ENCODE measurements around the gene PON2. TPM values are rescaled to one million over a fixed set of nuclear protein-coding genes. Genes with fewer than 3 reads are reported as not detected.

The PON2 gene
- total RNA-seq, 1 experiment from 2014 or later = 21.4 TPM

DNA sequence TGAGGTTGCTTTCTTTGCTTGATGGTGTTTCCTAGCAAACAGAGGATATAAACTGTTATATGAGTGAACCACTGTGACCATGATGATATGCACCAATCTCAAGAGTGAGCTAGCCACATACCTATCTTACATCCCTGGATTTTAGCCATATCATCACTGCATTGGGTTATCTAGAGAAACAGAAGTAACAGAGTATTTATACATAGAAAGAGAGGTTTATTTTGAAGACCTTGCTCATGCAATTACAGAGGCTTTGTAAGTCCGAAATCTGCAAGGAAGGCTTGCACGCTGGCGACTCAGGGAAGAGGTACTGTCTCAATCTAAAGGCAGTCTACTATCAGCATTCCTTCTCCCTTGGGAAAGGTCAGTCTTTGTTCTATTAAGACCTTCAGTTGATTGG lies 11.8 kb upstream of the PON2 start:
- H3K9me3 Mint-ChIP-seq = no peaks in the 10 kb centered on the region
- H3K27me3 Mint-ChIP-seq (ENCODE audit: low read depth) = no peaks in the 10 kb centered on the region
- H3K4me1 Mint-ChIP-seq = no peaks in the 10 kb centered on the region
- CTCF ChIA-PET = no interaction called here
- POLR2A ChIA-PET = no interaction called here
- DNase-seq (ENCODE audit: low spot score) (no peak), ATAC-seq (no peak)
- H3K27ac Mint-ChIP-seq = no peak overlapping the region
- H3K36me3 Mint-ChIP-seq = no peaks in the 10 kb centered on the region
- no peak for TF ChIP-seq ZBTB43 (CRISPR knock-in tag; IDR thresholded peaks at IDR 0.05)
- no peak overlapping the region for H3K4me3 Mint-ChIP-seq

DNA sequence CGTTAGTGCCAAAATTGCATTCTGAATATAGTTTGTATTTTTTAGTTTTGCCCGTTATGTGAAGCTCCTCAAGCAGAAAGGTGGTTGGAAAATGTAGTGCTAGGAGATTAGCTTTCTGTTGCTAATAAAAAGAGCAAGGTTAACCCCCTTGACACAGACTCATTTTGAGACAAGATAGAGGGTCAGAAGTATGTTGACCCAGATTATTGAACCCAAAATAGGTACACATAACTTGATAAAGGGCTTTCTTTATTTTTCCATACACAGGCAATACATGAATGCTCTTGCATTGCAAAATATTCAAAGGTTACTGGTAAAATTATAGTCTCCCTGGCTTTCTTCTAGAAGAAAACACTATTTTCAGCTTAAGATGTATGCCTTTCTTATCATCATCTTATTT lies 10.0 kb upstream of the PON2 start:
- CTCF ChIA-PET = no interaction called here
- no peak overlapping the region for H3K4me3 Mint-ChIP-seq
- POLR2A ChIA-PET = no interaction called here
- ATAC-seq (no peak), DNase-seq (ENCODE audit: low spot score) (no peak)
- H3K4me1 Mint-ChIP-seq = no peaks in the 10 kb centered on the region
- H3K36me3 Mint-ChIP-seq = no peaks in the 10 kb centered on the region
- H3K27me3 Mint-ChIP-seq (ENCODE audit: low read depth) = no peaks in the 10 kb centered on the region
- H3K9me3 Mint-ChIP-seq = no peaks in the 10 kb centered on the region
- H3K27ac Mint-ChIP-seq = no peak overlapping the region
- TF ChIP-seq ESRRA (CRISPR knock-in tag; IDR thresholded peaks at IDR 0.05; ENCODE audit: borderline replicate concordance) (no peak), TP53 (CRISPR knock-in tag; IDR thresholded peaks at IDR 0.05) (no peak), NR2C2 (CRISPR knock-in tag; IDR thresholded peaks at IDR 0.05) (no peak), RELA (CRISPR knock-in tag; IDR thresholded peaks at IDR 0.05; ENCODE audit: borderline replicate concordance) (no peak), NFATC4 (CRISPR knock-in tag; IDR thresholded peaks at IDR 0.05) (no peak), MYBL2 (CRISPR knock-in tag; IDR thresholded peaks at IDR 0.05) (no peak), FOXK1 (CRISPR knock-in tag; IDR thresholded peaks at IDR 0.05) (no peak), HMGXB4 (CRISPR knock-in tag; IDR thresholded peaks at IDR 0.05) (no peak), TCF7 (CRISPR knock-in tag; IDR thresholded peaks at IDR 0.05; ENCODE audit: low read depth) (no peak), ZNF396 (CRISPR knock-in tag; IDR thresholded peaks at IDR 0.05; ENCODE audit: borderline replicate concordance) (no peak), GRHL2 (CRISPR knock-in tag; IDR thresholded peaks at IDR 0.05; ENCODE audit: insufficient replicate concordance, severe bottlenecking) (no peak), ZNF232 (CRISPR knock-in tag; IDR thresholded peaks at IDR 0.05) (no peak)
- TF ChIP-seq, protein P1, sequence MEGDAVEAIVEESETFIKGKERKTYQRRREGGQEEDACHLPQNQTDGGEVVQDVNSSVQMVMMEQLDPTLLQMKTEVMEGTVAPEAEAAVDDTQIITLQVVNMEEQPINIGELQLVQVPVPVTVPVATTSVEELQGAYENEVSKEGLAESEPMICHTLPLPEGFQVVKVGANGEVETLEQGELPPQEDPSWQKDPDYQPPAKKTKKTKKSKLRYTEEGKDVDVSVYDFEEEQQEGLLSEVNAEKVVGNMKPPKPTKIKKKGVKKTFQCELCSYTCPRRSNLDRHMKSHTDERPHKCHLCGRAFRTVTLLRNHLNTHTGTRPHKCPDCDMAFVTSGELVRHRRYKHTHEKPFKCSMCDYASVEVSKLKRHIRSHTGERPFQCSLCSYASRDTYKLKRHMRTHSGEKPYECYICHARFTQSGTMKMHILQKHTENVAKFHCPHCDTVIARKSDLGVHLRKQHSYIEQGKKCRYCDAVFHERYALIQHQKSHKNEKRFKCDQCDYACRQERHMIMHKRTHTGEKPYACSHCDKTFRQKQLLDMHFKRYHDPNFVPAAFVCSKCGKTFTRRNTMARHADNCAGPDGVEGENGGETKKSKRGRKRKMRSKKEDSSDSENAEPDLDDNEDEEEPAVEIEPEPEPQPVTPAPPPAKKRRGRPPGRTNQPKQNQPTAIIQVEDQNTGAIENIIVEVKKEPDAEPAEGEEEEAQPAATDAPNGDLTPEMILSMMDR (IDR thresholded peaks at IDR 0.05) = no peak
- TF ChIP-seq, protein P2, sequence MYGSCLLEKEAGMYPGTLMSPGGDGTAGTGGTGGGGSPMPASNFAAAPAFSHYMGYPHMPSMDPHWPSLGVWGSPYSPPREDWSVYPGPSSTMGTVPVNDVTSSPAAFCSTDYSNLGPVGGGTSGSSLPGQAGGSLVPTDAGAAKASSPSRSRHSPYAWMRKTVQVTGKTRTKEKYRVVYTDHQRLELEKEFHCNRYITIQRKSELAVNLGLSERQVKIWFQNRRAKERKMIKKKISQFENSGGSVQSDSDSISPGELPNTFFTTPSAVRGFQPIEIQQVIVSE (CRISPR knock-in tag; IDR thresholded peaks at IDR 0.05; ENCODE audit: borderline replicate concordance) = no peak
- TF ChIP-seq, protein P3, sequence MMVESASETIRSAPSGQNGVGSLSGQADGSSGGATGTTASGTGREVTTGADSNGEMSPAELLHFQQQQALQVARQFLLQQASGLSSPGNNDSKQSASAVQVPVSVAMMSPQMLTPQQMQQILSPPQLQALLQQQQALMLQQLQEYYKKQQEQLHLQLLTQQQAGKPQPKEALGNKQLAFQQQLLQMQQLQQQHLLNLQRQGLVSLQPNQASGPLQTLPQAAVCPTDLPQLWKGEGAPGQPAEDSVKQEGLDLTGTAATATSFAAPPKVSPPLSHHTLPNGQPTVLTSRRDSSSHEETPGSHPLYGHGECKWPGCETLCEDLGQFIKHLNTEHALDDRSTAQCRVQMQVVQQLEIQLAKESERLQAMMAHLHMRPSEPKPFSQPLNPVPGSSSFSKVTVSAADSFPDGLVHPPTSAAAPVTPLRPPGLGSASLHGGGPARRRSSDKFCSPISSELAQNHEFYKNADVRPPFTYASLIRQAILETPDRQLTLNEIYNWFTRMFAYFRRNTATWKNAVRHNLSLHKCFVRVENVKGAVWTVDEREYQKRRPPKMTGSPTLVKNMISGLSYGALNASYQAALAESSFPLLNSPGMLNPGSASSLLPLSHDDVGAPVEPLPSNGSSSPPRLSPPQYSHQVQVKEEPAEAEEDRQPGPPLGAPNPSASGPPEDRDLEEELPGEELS (CRISPR knock-in tag; IDR thresholded peaks at IDR 0.05) = no peak
- TF ChIP-seq, protein P4, sequence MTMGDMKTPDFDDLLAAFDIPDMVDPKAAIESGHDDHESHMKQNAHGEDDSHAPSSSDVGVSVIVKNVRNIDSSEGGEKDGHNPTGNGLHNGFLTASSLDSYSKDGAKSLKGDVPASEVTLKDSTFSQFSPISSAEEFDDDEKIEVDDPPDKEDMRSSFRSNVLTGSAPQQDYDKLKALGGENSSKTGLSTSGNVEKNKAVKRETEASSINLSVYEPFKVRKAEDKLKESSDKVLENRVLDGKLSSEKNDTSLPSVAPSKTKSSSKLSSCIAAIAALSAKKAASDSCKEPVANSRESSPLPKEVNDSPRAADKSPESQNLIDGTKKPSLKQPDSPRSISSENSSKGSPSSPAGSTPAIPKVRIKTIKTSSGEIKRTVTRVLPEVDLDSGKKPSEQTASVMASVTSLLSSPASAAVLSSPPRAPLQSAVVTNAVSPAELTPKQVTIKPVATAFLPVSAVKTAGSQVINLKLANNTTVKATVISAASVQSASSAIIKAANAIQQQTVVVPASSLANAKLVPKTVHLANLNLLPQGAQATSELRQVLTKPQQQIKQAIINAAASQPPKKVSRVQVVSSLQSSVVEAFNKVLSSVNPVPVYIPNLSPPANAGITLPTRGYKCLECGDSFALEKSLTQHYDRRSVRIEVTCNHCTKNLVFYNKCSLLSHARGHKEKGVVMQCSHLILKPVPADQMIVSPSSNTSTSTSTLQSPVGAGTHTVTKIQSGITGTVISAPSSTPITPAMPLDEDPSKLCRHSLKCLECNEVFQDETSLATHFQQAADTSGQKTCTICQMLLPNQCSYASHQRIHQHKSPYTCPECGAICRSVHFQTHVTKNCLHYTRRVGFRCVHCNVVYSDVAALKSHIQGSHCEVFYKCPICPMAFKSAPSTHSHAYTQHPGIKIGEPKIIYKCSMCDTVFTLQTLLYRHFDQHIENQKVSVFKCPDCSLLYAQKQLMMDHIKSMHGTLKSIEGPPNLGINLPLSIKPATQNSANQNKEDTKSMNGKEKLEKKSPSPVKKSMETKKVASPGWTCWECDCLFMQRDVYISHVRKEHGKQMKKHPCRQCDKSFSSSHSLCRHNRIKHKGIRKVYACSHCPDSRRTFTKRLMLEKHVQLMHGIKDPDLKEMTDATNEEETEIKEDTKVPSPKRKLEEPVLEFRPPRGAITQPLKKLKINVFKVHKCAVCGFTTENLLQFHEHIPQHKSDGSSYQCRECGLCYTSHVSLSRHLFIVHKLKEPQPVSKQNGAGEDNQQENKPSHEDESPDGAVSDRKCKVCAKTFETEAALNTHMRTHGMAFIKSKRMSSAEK (CRISPR knock-in tag; IDR thresholded peaks at IDR 0.05; ENCODE audit: borderline replicate concordance) = no peak
- TF ChIP-seq, protein P5, sequence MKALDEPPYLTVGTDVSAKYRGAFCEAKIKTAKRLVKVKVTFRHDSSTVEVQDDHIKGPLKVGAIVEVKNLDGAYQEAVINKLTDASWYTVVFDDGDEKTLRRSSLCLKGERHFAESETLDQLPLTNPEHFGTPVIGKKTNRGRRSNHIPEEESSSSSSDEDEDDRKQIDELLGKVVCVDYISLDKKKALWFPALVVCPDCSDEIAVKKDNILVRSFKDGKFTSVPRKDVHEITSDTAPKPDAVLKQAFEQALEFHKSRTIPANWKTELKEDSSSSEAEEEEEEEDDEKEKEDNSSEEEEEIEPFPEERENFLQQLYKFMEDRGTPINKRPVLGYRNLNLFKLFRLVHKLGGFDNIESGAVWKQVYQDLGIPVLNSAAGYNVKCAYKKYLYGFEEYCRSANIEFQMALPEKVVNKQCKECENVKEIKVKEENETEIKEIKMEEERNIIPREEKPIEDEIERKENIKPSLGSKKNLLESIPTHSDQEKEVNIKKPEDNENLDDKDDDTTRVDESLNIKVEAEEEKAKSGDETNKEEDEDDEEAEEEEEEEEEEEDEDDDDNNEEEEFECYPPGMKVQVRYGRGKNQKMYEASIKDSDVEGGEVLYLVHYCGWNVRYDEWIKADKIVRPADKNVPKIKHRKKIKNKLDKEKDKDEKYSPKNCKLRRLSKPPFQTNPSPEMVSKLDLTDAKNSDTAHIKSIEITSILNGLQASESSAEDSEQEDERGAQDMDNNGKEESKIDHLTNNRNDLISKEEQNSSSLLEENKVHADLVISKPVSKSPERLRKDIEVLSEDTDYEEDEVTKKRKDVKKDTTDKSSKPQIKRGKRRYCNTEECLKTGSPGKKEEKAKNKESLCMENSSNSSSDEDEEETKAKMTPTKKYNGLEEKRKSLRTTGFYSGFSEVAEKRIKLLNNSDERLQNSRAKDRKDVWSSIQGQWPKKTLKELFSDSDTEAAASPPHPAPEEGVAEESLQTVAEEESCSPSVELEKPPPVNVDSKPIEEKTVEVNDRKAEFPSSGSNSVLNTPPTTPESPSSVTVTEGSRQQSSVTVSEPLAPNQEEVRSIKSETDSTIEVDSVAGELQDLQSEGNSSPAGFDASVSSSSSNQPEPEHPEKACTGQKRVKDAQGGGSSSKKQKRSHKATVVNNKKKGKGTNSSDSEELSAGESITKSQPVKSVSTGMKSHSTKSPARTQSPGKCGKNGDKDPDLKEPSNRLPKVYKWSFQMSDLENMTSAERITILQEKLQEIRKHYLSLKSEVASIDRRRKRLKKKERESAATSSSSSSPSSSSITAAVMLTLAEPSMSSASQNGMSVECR (CRISPR knock-in tag; IDR thresholded peaks at IDR 0.05; ENCODE audit: borderline replicate concordance) = no peak
